ENCODE data around the gene ZBTB7C. TPM values are rescaled to one million over a fixed set of nuclear protein-coding genes. Genes with fewer than 3 reads are reported as not detected.

ZBTB7C gene
- polyA plus RNA-seq, 2 of the 4 experiments (the other 2 are of a cell fraction): 0.10 to 0.12 TPM

DNA sequence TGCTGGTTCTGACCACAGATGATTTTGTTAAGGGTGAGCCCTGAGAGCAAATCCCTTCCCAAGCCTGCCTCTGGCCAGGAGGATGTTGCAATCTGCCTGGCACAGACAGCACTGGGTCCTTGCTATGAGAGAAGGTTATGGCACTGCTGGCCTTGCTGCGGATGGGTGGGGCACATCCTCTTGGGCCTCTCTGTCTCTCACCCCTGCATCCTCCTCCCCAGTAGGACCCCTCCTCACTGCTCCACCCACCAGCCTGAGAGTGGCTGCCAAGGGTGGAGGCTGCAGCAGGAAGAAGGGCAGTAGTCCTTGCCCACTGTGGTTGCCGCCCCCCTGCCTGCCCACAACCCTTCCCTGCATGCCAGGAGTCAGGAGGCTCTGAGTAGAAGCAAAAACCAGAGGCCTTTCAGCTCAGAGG lies 180.9 kb downstream of the ZBTB7C start:
- FAIRE-seq: no peak
- no peak for ATAC-seq
- DNase-seq (ENCODE audit: low read depth in 1 of 2, low spot score in 1 of 2): no peak
- POLR2A ChIA-PET: no interaction called here
- CTCF ChIA-PET: interaction anchor here (0.8 kb wide), 1 partner anchor 185 kb away, joined by 3 read pairs; no protein-coding TSS in a partner anchor
- peaks cover 6% of the 10 kb centered on the region; the same call in 1 of the 3 replicates for H3K4me1 ChIP-seq
- H3K27ac ChIP-seq: no peak overlapping the region
- no peak for TF ChIP-seq NPAS2 (CRISPR knock-in tag; IDR thresholded peaks at IDR 0.05; ENCODE audit: borderline replicate concordance)
- TF ChIP-seq ZFP36 (IDR thresholded peaks at IDR 0.05; ENCODE audit: borderline replicate concordance, partially characterized antibody): no peak
- TF ChIP-seq POLR2AphosphoS2 (conservative IDR thresholded peaks at IDR 0.05; ENCODE audit: low read length): no peak
- TF ChIP-seq REST (IDR thresholded peaks at IDR 0.05): no peak
- no peak for TF ChIP-seq ATOH8 (CRISPR knock-in tag; IDR thresholded peaks at IDR 0.05; ENCODE audit: low read depth)
- no peak for TF ChIP-seq ZSCAN20 (CRISPR knock-in tag; IDR thresholded peaks at IDR 0.05)
- TF ChIP-seq MAFK (IDR thresholded peaks at IDR 0.05; ENCODE audit: partially characterized antibody): no peak
- no peak for TF ChIP-seq BHLHE40 (IDR thresholded peaks at IDR 0.05; ENCODE audit: low read depth, low read length)
- TF ChIP-seq HOXB5 (CRISPR knock-in tag; IDR thresholded peaks at IDR 0.05): no peak
- no peak for TF ChIP-seq EP300 (IDR thresholded peaks at IDR 0.05)
- TF ChIP-seq POLR2A (IDR thresholded peaks at IDR 0.05; ENCODE audit: low read length): no peak
- TF ChIP-seq MYC (IDR thresholded peaks at IDR 0.05; ENCODE audit: borderline replicate concordance, low read length): no peak
- no peak for TF ChIP-seq CTCF (IDR thresholded peaks at IDR 0.05)
- TF ChIP-seq, protein P1, sequence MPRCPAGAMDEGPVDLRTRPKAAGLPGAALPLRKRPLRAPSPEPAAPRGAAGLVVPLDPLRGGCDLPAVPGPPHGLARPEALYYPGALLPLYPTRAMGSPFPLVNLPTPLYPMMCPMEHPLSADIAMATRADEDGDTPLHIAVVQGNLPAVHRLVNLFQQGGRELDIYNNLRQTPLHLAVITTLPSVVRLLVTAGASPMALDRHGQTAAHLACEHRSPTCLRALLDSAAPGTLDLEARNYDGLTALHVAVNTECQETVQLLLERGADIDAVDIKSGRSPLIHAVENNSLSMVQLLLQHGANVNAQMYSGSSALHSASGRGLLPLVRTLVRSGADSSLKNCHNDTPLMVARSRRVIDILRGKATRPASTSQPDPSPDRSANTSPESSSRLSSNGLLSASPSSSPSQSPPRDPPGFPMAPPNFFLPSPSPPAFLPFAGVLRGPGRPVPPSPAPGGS (IDR thresholded peaks at IDR 0.05): no peak
- no peak for TF ChIP-seq KDM1A (IDR thresholded peaks at IDR 0.05; ENCODE audit: low read depth)
- TF ChIP-seq KDM5A (IDR thresholded peaks at IDR 0.05): no peak
- H3K9me3 ChIP-seq: no peaks in the 10 kb centered on the region
- WGBS (ENCODE audit: missing lambda C conversion rate): 67% methylated on average over 1 of the region's 2 CpGs
- H3K4me3 ChIP-seq: no peak overlapping the region
- H3K4me2 ChIP-seq: no peak overlapping the region

DNA sequence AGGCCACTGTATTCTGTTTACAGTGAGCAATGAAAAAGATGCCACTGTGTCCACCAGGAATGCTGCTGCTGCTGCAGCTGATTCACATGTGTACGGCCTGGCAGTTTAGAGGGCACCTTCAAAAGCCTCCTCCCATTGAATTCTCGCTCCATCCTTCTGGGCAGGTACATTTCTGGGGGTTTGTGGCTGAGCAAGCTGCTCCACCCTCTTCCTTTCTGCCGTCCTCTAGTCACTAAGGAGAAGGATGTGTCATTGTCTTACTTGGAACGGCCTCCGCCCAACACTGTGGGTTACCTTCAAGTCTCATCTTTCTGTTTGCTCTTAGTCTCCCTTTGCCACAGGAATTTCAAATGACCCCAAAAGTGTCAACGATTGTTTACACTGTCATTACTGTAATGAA lies 182.0 kb downstream of the ZBTB7C start:
- Histone ChIP-seq H3K4me3 (no peak overlapping the region), H3K4me2 (0 out of 3 replicates have a peak overlapping the region, but pooled peaks have one; percentile 7), H3K27ac (no peak overlapping the region), H3K9me3 (no peaks in the 10 kb centered on the region), H3K4me1 (peaks cover 6% of the 10 kb centered on the region; the same call in 1 of the 3 replicates)
- TF ChIP-seq JUN (IDR thresholded peaks at IDR 0.05) (no peak), NFE2L2 (conservative IDR thresholded peaks at IDR 0.05; ENCODE audit: low read length) (no peak), MAX (IDR thresholded peaks at IDR 0.05) (no peak), POLR2AphosphoS2 (conservative IDR thresholded peaks at IDR 0.05; ENCODE audit: low read length) (no peak)
- ChIA-PET CTCF (interaction anchor here (0.8 kb wide), 1 partner anchor 60 kb away, joined by 4 read pairs; no protein-coding TSS in a partner anchor), POLR2A (no interaction called here)
- 27% methylated on average over 6 of the region's 6 CpGs for WGBS (ENCODE audit: missing lambda C conversion rate)
- FAIRE-seq (no peak), ATAC-seq (no peak), DNase-seq (ENCODE audit: low read depth in 1 of 2, low spot score in 1 of 2) (no peak)

All from A549 (cell line).